Esophagus (tissue), 2 donors: ENCODE measurements around the gene MRPL21. TPM values are rescaled to one million over a fixed set of nuclear protein-coding genes. Genes with fewer than 3 reads are reported as not detected.

ENCODE experiments used
- H3K27ac ChIP-seq, 2 donors: one replicate each; pipeline ENCODE4 v1.5.1; 2013; ENCODE audit warnings: low read depth in 2 of 2, mild to moderate bottlenecking in 2 of 2, inconsistent platforms in 1 of 2, low read length in 1 of 2, moderate library complexity in 1 of 2
- H3K27me3 ChIP-seq, 2 donors: one replicate each; pipeline ENCODE4 v1.6.1; 2013; ENCODE audit warnings: low read length in 2 of 2, control low read depth in 1 of 2, mild to moderate bottlenecking in 1 of 2; ENCODE audit not compliant: insufficient read depth in 2 of 2, control insufficient read depth in 1 of 2
- H3K36me3 ChIP-seq, 2 donors: one replicate each; pipeline ENCODE4 v1.6.1; 2013; ENCODE audit warnings: low read length in 1 of 2; ENCODE audit not compliant: control insufficient read depth in 2 of 2, insufficient read depth in 2 of 2
- H3K4me1 ChIP-seq, 2 donors: one replicate each; pipeline ENCODE4 v1.6.1; 2013; ENCODE audit warnings: low read length in 1 of 2; ENCODE audit not compliant: control insufficient read depth in 2 of 2, insufficient read depth in 2 of 2
- H3K4me3 ChIP-seq, 2 donors: one replicate each; pipeline ENCODE4 v1.5.1; 2013; ENCODE audit warnings: low read length in 2 of 2, mild to moderate bottlenecking in 2 of 2, low read depth in 1 of 2, moderate library complexity in 1 of 2
- H3K9me3 ChIP-seq, 2 donors: one replicate each; pipeline ENCODE4 v1.6.1; 2013; ENCODE audit warnings: mild to moderate bottlenecking in 2 of 2, low read depth in 1 of 2, low read length in 1 of 2, moderate library complexity in 1 of 2; ENCODE audit not compliant: control insufficient read depth in 2 of 2, insufficient read depth in 1 of 2
- WGBS, 2 donors: extraction: QIAGEN DNeasy Blood & Tissue Kit; methylation state at CpG; one replicate each; pipeline ENCODE4 v1.1.7; 2013; 5-methylcytosine and 5-hydroxymethylcytosine counted together
- polyA plus RNA-seq, 2 donors: library from polyadenylated mRNA; stranded (reverse); fragments of 200-250 nt; gene quantifications; one replicate each; pipeline ENCODE4 v1.2.3, GENCODE V29; 2013
- donor health status: healthy with polysubstance abuse.
- donor health status: Bipolar disorder and iron deficiency.

MRPL21 gene
- polyA plus RNA-seq, 2 donors, result 63.0 to 77.6 TPM

- Histone ChIP-seq H3K9me3 (no peaks in the 10 kb centered on the region), H3K27me3 (no peaks in the 10 kb centered on the region), H3K4me1 (no peaks in the 10 kb centered on the region), H3K27ac (peak overlapping the region; percentile 3 to 28), H3K4me3 (no peak overlapping the region), H3K36me3 (peaks cover 7 to 40% of the 10 kb centered on the region in 2 donors)
- 84 to 86% methylated on average over 18 of the region's 18 CpGs for WGBS, 2 donors
Measured at GRCh38 chr11:68941324-68942094, 37.9 kb upstream of the MRPL21 start.

GRCh38 chr11:68940651-68941323 lies 37.2 kb upstream of the MRPL21 start:
- peak overlapping the region; percentile 3 to 28 for H3K27ac ChIP-seq
- peaks cover 7 to 45% of the 10 kb centered on the region in 2 donors for H3K36me3 ChIP-seq
- WGBS, 2 donors, result 86 to 90% methylated on average over 20 of the region's 20 CpGs
- no peaks in the 10 kb centered on the region for H3K27me3 ChIP-seq
- H3K4me3 ChIP-seq, result no peak overlapping the region
- H3K9me3 ChIP-seq, result no peaks in the 10 kb centered on the region
- no peaks in the 10 kb centered on the region for H3K4me1 ChIP-seq

GRCh38 chr11:68939583-68940555 lies 36.2 kb upstream of the MRPL21 start:
- Histone ChIP-seq H3K27ac (peak overlapping the region in 1 of 2 donors; percentile 20), H3K9me3 (no peaks in the 10 kb centered on the region), H3K27me3 (no peaks in the 10 kb centered on the region), H3K36me3 (peaks cover 7 to 48% of the 10 kb centered on the region in 2 donors), H3K4me1 (no peaks in the 10 kb centered on the region), H3K4me3 (no peak overlapping the region)
- 83 to 85% methylated on average over 33 of the region's 33 CpGs for WGBS, 2 donors

GRCh38 chr11:68938816-68939582 lies 35.4 kb upstream of the MRPL21 start:
- peak overlapping the region in 1 of 2 donors; percentile 17 for H3K27ac ChIP-seq
- H3K9me3 ChIP-seq, result no peaks in the 10 kb centered on the region
- peaks cover 9 to 56% of the 10 kb centered on the region in 2 donors for H3K36me3 ChIP-seq
- WGBS, 2 donors, result 87 to 88% methylated on average over 17 of the region's 17 CpGs
- H3K4me3 ChIP-seq, result no peak overlapping the region
- H3K27me3 ChIP-seq, result no peaks in the 10 kb centered on the region
- no peaks in the 10 kb centered on the region for H3K4me1 ChIP-seq

GRCh38 chr11:68938088-68938487 lies 34.5 kb upstream of the MRPL21 start:
- peaks cover 9 to 64% of the 10 kb centered on the region in 2 donors for H3K36me3 ChIP-seq

GRCh38 chr11:68936676-68937620 lies 33.3 kb upstream of the MRPL21 start:
- Histone ChIP-seq H3K4me1 (no peaks in the 10 kb centered on the region), H3K36me3 (peaks cover 9 to 67% of the 10 kb centered on the region in 2 donors), H3K4me3 (no peak overlapping the region), H3K27ac (no peak overlapping the region), H3K9me3 (no peaks in the 10 kb centered on the region), H3K27me3 (no peaks in the 10 kb centered on the region)
- 92 to 94% methylated on average over 29 of the region's 29 CpGs for WGBS, 2 donors

More at GRCh38 chr11:68938088-68938487, 34.5 kb upstream of the MRPL21 start:
- no peaks in the 10 kb centered on the region for H3K27me3 ChIP-seq
- H3K9me3 ChIP-seq, result no peaks in the 10 kb centered on the region
- H3K4me1 ChIP-seq, result no peaks in the 10 kb centered on the region
- H3K27ac ChIP-seq, result no peak overlapping the region
- no peak overlapping the region for H3K4me3 ChIP-seq
- WGBS, 2 donors, result 90 to 91% methylated on average over 18 of the region's 18 CpGs

- Histone ChIP-seq H3K36me3 (peaks cover 9 to 71% of the 10 kb centered on the region in 2 donors), H3K27ac (no peak overlapping the region), H3K9me3 (no peaks in the 10 kb centered on the region), H3K4me3 (no peak overlapping the region), H3K27me3 (no peaks in the 10 kb centered on the region), H3K4me1 (no peaks in the 10 kb centered on the region)
- 88 to 95% methylated on average over 10 of the region's 10 CpGs for WGBS, 2 donors
Measured at GRCh38 chr11:68936358-68936636, 32.7 kb upstream of the MRPL21 start.

- Histone ChIP-seq H3K27me3 (no peaks in the 10 kb centered on the region), H3K27ac (peak overlapping the region in 1 of 2 donors; percentile 6), H3K36me3 (peaks cover 9 to 73% of the 10 kb centered on the region in 2 donors), H3K9me3 (no peaks in the 10 kb centered on the region), H3K4me3 (no peak overlapping the region), H3K4me1 (no peaks in the 10 kb centered on the region)
- 93 to 94% methylated on average over 29 of the region's 29 CpGs for WGBS, 2 donors
Measured at GRCh38 chr11:68935516-68936357, 32.1 kb upstream of the MRPL21 start.
